Ishikawa (cell line): ENCODE measurements around the gene BFSP1.

Source experiments
- CEBPB ChIP-seq: IDR thresholded peaks from 2 replicates; pipeline ENCODE4 v1.6.1; 2012
- ZBTB7A ChIP-seq: IDR thresholded peaks from 2 replicates; pipeline ENCODE4 v1.6.1; 2012; ENCODE audit warnings: low read depth

- TF ChIP-seq CEBPB (no peak), ZBTB7A (no peak)
Measured at GRCh38 chr20:17525650-17526049, 5.5 kb downstream of the BFSP1 start.
